Lung (tissue), 12 donors: ENCODE data around the gene CSK. TPM values are rescaled to one million over a fixed set of nuclear protein-coding genes. Genes with fewer than 3 reads are reported as not detected.
A peak's percentile ranks its signal among the peaks of the same experiment; 100 is the strongest.

Experiments
- ATAC-seq: fragments of 200-7000 bp; cut with Tn5 transposase; one replicate; pipeline ENCODE4 v1.9.1; 2020; ENCODE audit warnings: moderate number of reproducible peaks; ENCODE audit not compliant: insufficient read depth, low FRiP score
- DNase-seq, 3 donors: peaks; one replicate each; pipeline ENCODE4 v3.0.0-alpha.2; 2013 to 2017
- H3K27ac ChIP-seq, 2 donors: one replicate each; pipeline ENCODE4 v1.5.1; 2013; ENCODE audit warnings: mild to moderate bottlenecking in 2 of 2, moderate library complexity in 2 of 2, control low read depth in 1 of 2, inconsistent platforms in 1 of 2, low read depth in 1 of 2, low read length in 1 of 2
- H3K27me3 ChIP-seq, 3 donors: one replicate each; pipeline ENCODE4 v1.5.1; 2013; ENCODE audit warnings: low read length in 2 of 3; ENCODE audit not compliant: control insufficient read depth in 3 of 3, insufficient read depth in 3 of 3
- H3K36me3 ChIP-seq, 4 donors: one replicate each; pipeline ENCODE4 v1.5.1; 2013; ENCODE audit warnings: low read length in 4 of 4, mild to moderate bottlenecking in 1 of 4, moderate library complexity in 1 of 4; ENCODE audit not compliant: control insufficient read depth in 4 of 4, insufficient read depth in 4 of 4
- H3K4me1 ChIP-seq, 5 donors: one replicate each; pipeline ENCODE4 v1.5.1; 2013; ENCODE audit warnings: low read length in 5 of 5, mild to moderate bottlenecking in 2 of 5, moderate library complexity in 1 of 5; ENCODE audit not compliant: control insufficient read depth in 5 of 5, insufficient read depth in 5 of 5
- H3K4me3 ChIP-seq: one replicate; pipeline ENCODE4 v1.5.1; 2013; ENCODE audit warnings: mild to moderate bottlenecking, control low read depth, moderate library complexity
- H3K9ac ChIP-seq, 2 donors: one replicate each; pipeline ENCODE4 v1.5.1; 2013; ENCODE audit warnings: low read length in 2 of 2, control low read depth in 1 of 2; ENCODE audit not compliant: insufficient read depth in 1 of 2
- H3K9me3 ChIP-seq, 4 donors: one replicate each; pipeline ENCODE4 v1.5.1; 2013; ENCODE audit warnings: low read length in 3 of 4, mild to moderate bottlenecking in 1 of 4, moderate library complexity in 1 of 4; ENCODE audit not compliant: control insufficient read depth in 4 of 4, insufficient read depth in 3 of 4
- WGBS, 2 donors: extraction: QIAGEN DNeasy Blood & Tissue Kit; methylation state at CpG; one replicate each; pipeline ENCODE4 v1.1.7; 2013; 5-methylcytosine and 5-hydroxymethylcytosine counted together
- polyA plus RNA-seq, 2 donors: library from polyadenylated mRNA; stranded (reverse); fragments of 200-250 nt; gene quantifications; one replicate each; pipeline ENCODE4 v1.2.1, GENCODE V29; 2013
- total RNA-seq, 2 donors: library from RNA; depleted of rRNA in 1 of 2; stranded (reverse); fragments of >200 nt in 1 of 2; gene quantifications; one replicate each; pipeline ENCODE4 v1.2.1, GENCODE V29; 2014 to 2021
- TF ChIP-seq, protein P1 (sequence below): IDR thresholded peaks from 2 replicates; pipeline ENCODE4 v1.5.1; 2012; ENCODE audit warnings: mild to moderate bottlenecking; ENCODE audit errors: control extremely low read depth, extremely low read depth
- donor health status: control.
- donor health status: control.
- donor health status: Bipolar disorder and iron deficiency.
- donor health status: healthy.
- donor health status: DM: yes; HTN: yes; CAD: no.

CSK gene
- total and polyA plus RNA-seq, 4 donors, result 39.7 to 99.1 (median 61.9) TPM

DNA sequence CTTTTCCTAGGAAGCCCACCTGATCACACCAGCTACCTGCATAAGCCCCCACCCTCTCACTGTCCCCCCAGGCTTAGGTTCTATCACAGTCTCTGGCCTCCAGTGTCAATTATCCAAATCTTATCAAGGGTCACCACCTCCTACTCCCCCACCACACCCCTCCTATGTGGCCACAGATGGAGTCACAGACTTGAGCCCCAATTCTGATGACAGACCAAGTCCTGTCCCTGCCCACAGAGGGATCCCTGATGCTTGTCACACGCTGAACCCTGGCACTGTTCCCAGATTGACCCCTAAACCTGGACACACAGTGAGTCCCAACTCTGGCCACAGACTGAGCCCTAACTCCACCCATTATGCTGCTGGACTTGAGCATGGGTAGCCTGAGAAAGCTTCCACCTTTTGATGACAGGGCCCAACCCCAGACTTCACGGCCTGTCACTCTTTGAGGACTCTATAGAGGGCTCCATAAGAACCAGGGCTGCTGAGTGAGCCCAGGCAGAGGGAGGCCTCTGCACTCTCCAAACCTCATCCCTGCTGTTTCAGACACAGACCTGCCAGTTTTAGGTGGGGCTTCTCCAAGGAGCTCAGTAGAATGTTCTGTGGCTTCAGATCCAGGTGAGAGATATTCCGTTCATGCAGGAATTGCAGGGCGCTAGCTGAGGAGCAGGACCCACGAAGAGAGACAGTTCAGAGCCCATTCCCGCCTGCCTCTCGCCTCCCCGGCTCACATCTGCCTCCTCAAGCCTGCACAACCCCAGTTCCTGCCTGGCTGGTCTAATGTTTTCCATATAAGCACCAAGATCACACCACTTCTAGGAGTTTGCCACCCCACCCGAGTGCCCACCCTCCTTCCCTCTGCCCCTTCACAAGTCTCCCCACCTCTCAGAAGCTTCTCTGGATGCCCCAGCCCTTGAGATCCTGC is 59.2 kb downstream of the CSK start:
- Histone ChIP-seq H3K27me3 (no peaks in the 10 kb centered on the region), H3K9ac (no peak overlapping the region), H3K4me3 (no peak overlapping the region), H3K9me3 (no peaks in the 10 kb centered on the region), H3K36me3 (peaks cover 0 to 37% (median 4%) of the 10 kb centered on the region in 4 donors), H3K4me1 (peaks cover 0 to 15% (median 0%) of the 10 kb centered on the region in 5 donors), H3K27ac (no peak overlapping the region)
- 89 to 91% methylated on average over 9 of the region's 9 CpGs for WGBS, 2 donors
- DNase-seq (no peak), ATAC-seq (no peak)
- TF ChIP-seq, protein P1, sequence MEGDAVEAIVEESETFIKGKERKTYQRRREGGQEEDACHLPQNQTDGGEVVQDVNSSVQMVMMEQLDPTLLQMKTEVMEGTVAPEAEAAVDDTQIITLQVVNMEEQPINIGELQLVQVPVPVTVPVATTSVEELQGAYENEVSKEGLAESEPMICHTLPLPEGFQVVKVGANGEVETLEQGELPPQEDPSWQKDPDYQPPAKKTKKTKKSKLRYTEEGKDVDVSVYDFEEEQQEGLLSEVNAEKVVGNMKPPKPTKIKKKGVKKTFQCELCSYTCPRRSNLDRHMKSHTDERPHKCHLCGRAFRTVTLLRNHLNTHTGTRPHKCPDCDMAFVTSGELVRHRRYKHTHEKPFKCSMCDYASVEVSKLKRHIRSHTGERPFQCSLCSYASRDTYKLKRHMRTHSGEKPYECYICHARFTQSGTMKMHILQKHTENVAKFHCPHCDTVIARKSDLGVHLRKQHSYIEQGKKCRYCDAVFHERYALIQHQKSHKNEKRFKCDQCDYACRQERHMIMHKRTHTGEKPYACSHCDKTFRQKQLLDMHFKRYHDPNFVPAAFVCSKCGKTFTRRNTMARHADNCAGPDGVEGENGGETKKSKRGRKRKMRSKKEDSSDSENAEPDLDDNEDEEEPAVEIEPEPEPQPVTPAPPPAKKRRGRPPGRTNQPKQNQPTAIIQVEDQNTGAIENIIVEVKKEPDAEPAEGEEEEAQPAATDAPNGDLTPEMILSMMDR, result no peak

DNA sequence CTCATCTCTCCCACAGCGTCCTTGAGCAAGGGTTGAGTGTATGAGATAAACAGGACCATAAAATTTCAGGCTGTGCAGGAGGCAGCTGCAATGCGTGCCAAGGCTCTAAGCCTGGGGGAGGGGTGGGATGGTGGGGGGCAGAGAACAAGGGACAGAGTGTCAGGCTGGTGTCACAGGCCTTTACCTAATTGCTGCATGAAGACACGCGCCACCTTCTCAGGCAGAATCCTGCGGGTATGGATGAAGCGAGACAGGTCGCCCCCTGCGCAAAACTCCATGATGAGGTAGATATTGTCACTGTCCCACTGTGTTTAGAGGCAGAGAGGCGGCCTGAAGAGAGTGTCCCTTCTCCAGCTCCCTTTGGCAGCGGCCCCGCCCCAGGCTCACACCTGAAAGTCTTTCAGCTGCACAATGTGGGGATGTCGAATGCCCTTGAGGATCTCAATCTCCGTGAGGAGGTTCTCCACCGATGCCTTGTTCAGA is 60.1 kb downstream of the CSK start:
- peak overlapping the region; percentile 84 for H3K4me3 ChIP-seq
- no peak for ATAC-seq
- peaks cover 0 to 15% (median 0%) of the 10 kb centered on the region in 5 donors for H3K4me1 ChIP-seq
- DNase-seq, result no peak
- peak overlapping the region in 1 of 2 donors; percentile 27 for H3K9ac ChIP-seq
- peaks cover 0 to 31% (median 4%) of the 10 kb centered on the region in 4 donors for H3K36me3 ChIP-seq
- H3K27ac ChIP-seq, result peak overlapping the region in 1 of 2 donors; percentile 89
- no peaks in the 10 kb centered on the region for H3K9me3 ChIP-seq
- 83 to 91% methylated on average over 14 of the region's 14 CpGs for WGBS, 2 donors
- no peaks in the 10 kb centered on the region for H3K27me3 ChIP-seq
- TF ChIP-seq, protein P1, result no peak

DNA sequence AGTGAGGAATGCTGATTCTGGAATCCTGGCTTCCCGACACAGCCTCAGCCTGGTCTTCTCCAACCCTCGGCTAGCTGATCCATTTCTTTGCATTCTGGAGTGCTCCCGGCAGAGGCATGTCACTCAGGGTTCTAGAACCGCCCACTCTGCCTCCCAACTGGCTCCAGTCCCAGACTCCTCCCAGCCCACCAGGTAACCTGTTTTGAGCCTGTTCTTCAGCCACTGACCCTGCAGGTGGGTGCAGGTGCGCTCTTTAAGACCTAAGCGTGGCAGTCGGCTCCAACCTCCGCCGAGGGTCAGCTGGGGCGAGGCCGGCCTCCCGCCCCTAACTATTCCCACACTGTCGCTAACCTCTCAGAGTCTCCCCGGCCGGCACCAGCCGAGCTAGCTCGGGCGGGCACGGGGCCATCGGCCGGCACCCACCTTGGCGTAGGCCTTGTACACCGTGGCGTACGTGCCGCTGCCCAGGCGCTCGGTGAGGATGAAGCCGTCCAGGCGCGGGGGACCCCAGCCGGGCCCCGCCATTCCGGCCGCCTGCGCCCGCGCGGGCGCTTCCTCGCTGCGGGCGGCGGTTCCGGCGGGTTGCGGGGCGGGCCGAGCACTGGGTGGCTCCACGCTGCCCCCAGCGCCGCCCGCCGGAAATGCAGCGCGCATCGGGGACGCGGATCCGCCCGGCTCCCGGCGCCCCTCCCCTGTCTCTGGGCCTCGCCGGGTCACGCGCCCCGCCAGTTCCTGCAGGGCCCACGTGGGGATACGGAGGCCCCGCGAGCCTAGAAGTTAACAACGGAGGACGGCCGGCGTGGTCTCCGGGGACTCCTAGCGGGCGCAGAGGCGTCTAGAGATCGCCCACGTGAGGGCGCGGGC is 60.9 kb downstream of the CSK start, which contains the start of gene ULK3:
Gene ULK3, minus strand, starts transcription at position 576 of the 864 bp plus-strand sequence. Its CDS starts 51 bp downstream, at position 525.
- TF ChIP-seq, protein P1, result peak; percentile 56
- H3K36me3 ChIP-seq, result peaks cover 0 to 32% (median 5%) of the 10 kb centered on the region in 4 donors
- ATAC-seq, result peak; percentile 95

More for the DNA sequence above, 60.9 kb downstream of the CSK start, which contains the start of gene ULK3:
- H3K4me1 ChIP-seq, result peaks cover 0 to 15% (median 0%) of the 10 kb centered on the region in 5 donors
- peak; percentile 91 to 94 (median 93) for DNase-seq
- H3K9me3 ChIP-seq, result no peaks in the 10 kb centered on the region
- H3K4me3 ChIP-seq, result peak within 1 kb of the TSS; percentile 84
- WGBS, 2 donors, result 0 to 1% methylated on average over 70 to 84 of the region's 84 CpGs
- H3K9ac ChIP-seq, result peak within 1 kb of the TSS in 1 of 2 donors; percentile 27
- peak within 1 kb of the TSS; percentile 87 to 91 for H3K27ac ChIP-seq
- no peaks in the 10 kb centered on the region for H3K27me3 ChIP-seq
